Activated CD4-positive, alpha-beta T cell treated with anti-CD3 and anti-CD28 coated beads, Interleukin-2, amount 10 ng/mL, durations not matched to agents 7 days and 5 days (primary cell): ENCODE measurements around the gene CCIN. TPM values are rescaled to one million over a fixed set of nuclear protein-coding genes. Genes with fewer than 3 reads are reported as not detected.

Source experiments
- total RNA-seq, 2 experiments: library from RNA; stranded (reverse); gene quantifications; one replicate each; pipeline ENCODE4 v1.2.3, GENCODE V29; 2021

Gene CCIN
- total RNA-seq, 2 experiments from 2014 or later, result 0.17 TPM; not detected in 1

Other genes with a start within 250 kb of the CCIN start
- gene OR2S2, start 211.2 kb upstream of the CCIN start, total RNA-seq, result not detected
- 1 to 10 TPM; 7.0 to 8.2 TPM for gene RECK, start 132.5 kb upstream of the CCIN start, total RNA-seq
- gene GLIPR2, start 32.7 kb upstream of the CCIN start, total RNA-seq, result 10 to 100 TPM; 53.9 to 58.4 TPM
- gene CLTA, start 21.5 kb downstream of the CCIN start, total RNA-seq, result 100 to 1,000 TPM; 156 to 158 TPM
- gene GNE, start 89.1 kb downstream of the CCIN start, total RNA-seq, result 10 to 100 TPM; 14.8 to 15.8 TPM
- gene RNF38, start 230.9 kb downstream of the CCIN start, total RNA-seq, result 10 to 100 TPM; 37.6 to 45.1 TPM